Muscle layer of duodenum (tissue), 2 donors: ENCODE data around the gene ZNF428.
"Not testable (repeated sequence)": the region's sequence is repeated elsewhere in the genome, so short reads cannot be mapped to it uniquely, and the experiment has no call there.

ENCODE experiments used
- H3K27ac ChIP-seq: one replicate; pipeline ENCODE4 v1.7.0; 2013; ENCODE audit warnings: mild to moderate bottlenecking, low read length
- H3K27me3 ChIP-seq: one replicate; pipeline ENCODE4 v1.7.0; 2013; ENCODE audit warnings: low read depth, mild to moderate bottlenecking, control low read depth, low read length
- H3K36me3 ChIP-seq, 2 donors: one replicate each; pipeline ENCODE4 v1.7.0; 2013; ENCODE audit warnings: low read length in 2 of 2, control low read depth in 1 of 2, mild to moderate bottlenecking in 1 of 2; ENCODE audit not compliant: insufficient read depth in 2 of 2, control insufficient read depth in 1 of 2
- H3K4me1 ChIP-seq, 2 donors: one replicate each; pipeline ENCODE4 v1.7.0; 2013; ENCODE audit warnings: low read length in 2 of 2, mild to moderate bottlenecking in 2 of 2, control low read depth in 1 of 2, moderate library complexity in 1 of 2; ENCODE audit not compliant: insufficient read depth in 2 of 2, control insufficient read depth in 1 of 2
- H3K4me3 ChIP-seq, 2 donors: one replicate each; pipeline ENCODE4 v1.7.0; 2013; ENCODE audit warnings: low read length in 2 of 2, low read depth in 1 of 2, mild to moderate bottlenecking in 1 of 2
- H3K9me3 ChIP-seq, 2 donors: one replicate each; pipeline ENCODE4 v1.7.0; 2013; ENCODE audit warnings: low read length in 2 of 2, control low read depth in 1 of 2, mild to moderate bottlenecking in 1 of 2; ENCODE audit not compliant: control insufficient read depth in 1 of 2
- donor health status: healthy.

ZNF428 gene

DNA sequence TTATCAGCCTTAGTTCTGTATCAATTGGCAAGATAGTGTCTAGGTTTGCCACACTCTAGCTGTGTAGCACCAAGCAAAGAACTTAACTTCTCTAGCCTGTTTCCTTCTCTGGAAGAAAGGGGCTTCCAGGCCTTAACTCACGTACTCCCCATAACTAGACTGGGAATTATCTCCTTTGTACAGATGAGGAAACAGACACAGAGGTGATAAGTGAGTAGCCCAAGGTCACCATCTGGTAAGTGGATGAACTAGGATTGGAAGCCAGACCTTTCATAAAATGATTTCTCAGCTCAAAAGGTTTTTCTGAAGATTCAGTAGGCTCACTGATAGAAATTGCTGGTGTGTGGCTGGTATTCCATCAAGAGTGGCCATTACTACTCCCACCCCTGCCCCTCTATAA lies 3.1 kb downstream of the ZNF428 start:
- Histone ChIP-seq H3K9me3 (no peaks in the 10 kb centered on the region), H3K27me3 (no peaks in the 10 kb centered on the region), H3K27ac (no peak overlapping the region), H3K4me3 (no peak overlapping the region), H3K36me3 (peaks cover 12 to 29% of the 10 kb centered on the region in 2 donors), H3K4me1 (peaks cover 0 to 15% of the 10 kb centered on the region in 2 donors)

DNA sequence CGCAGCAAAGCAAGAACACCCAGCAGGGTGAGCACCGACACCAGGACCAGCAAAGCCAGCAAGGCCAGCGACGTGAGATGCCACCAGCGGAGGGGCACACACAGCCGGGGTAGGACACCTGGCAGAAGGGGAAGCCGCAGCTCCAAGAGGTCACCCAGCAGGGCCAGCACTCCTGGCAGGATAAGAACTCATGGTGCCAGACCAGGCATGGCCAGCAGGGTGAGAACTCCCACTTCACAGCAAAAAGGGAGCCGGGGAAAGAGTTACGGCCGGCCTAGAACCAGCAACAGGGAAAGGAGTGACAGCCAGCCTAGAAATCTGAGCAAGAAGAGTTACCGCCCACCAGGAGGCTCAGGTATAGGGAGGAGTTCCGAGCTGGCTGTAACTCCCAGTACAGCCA lies 7.1 kb downstream of the ZNF428 start:
- Histone ChIP-seq H3K9me3 (no peaks in the 10 kb centered on the region), H3K4me1 (no peaks in the 10 kb centered on the region), H3K4me3 (no peak overlapping the region), H3K27me3 (no peaks in the 10 kb centered on the region), H3K36me3 (peaks cover 12 to 36% of the 10 kb centered on the region in 2 donors), H3K27ac (no peak overlapping the region)

DNA sequence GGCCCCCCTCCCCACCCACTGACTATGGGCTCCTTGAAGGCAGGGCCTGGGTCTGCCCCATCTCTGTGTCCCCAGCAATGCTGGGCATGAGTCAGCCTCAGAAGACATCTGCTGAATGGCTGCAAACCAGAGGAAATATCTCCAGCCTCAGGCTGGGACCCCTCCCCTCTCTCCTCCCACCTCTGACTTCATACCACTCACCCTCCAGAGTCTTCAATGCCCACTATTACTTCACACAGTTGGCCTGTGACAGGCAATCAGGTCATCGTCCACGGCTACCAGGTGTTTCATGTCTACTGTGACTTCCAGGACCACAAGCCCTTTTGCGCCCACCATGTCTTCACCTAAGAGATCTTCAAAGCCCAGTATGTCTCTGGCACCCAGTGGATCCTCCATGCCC lies 7.6 kb downstream of the ZNF428 start, which contains the start of gene SRRM5:
Gene SRRM5, plus strand, starts transcription at position 301 of the 400 bp plus-strand sequence. Its CDS starts 34 bp downstream, at position 335.
- Histone ChIP-seq H3K36me3 (peaks cover 14 to 36% of the 10 kb centered on the region in 2 donors), H3K4me1 (no peaks in the 10 kb centered on the region), H3K27ac (no peak within 1 kb of the TSS), H3K4me3 (no peak within 1 kb of the TSS), H3K27me3 (no peaks in the 10 kb centered on the region), H3K9me3 (no peaks in the 10 kb centered on the region)

DNA sequence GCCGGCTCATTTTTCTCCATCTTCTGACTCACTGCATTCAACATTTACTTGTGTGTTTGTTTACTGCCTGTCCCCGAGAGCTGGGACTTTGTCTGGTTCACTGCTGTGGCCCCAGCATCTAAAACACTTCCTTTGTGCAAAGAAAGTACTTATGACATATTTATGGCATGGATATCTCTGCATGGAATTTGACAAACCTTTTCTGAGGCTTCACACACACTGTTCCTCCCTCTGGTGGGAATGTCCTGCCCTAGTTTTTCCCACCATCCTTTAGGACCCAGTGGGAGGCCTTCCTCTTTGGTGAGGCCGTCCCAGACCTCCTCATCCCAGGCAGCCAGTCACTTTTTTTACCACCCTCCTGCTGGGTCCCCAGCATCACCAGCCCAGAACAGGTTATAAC lies 8.9 kb downstream of the ZNF428 start:
- Histone ChIP-seq H3K27ac (no peak overlapping the region), H3K4me1 (no peaks in the 10 kb centered on the region), H3K27me3 (no peaks in the 10 kb centered on the region), H3K36me3 (peaks cover 19 to 36% of the 10 kb centered on the region in 2 donors), H3K4me3 (no peak overlapping the region), H3K9me3 (no peaks in the 10 kb centered on the region)

DNA sequence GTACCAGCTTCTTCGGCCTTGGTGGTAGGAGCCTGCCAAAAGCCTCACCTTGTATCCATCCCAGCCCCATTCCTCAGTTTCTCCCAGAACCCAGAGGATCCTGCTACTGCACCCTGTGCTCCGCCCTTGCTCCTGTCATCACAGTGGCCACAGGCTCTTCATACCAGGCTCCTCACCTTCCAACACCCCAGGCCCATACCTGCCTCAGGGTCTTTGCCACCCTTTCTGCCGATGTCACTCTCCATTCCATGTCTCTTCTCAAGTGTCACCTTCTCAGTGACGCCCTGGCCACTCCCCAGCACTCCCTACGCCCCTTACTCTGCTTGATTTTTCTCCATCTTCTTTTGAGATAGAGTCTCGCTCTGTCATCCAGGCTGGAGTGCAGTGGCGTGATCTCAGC lies 9.6 kb downstream of the ZNF428 start:
- no peaks in the 10 kb centered on the region for H3K4me1 ChIP-seq
- H3K9me3 ChIP-seq: no peaks in the 10 kb centered on the region
- H3K36me3 ChIP-seq: peaks cover 19 to 36% of the 10 kb centered on the region in 2 donors
- no peaks in the 10 kb centered on the region for H3K27me3 ChIP-seq
- H3K4me3 ChIP-seq: no peak overlapping the region
- no peak overlapping the region for H3K27ac ChIP-seq

DNA sequence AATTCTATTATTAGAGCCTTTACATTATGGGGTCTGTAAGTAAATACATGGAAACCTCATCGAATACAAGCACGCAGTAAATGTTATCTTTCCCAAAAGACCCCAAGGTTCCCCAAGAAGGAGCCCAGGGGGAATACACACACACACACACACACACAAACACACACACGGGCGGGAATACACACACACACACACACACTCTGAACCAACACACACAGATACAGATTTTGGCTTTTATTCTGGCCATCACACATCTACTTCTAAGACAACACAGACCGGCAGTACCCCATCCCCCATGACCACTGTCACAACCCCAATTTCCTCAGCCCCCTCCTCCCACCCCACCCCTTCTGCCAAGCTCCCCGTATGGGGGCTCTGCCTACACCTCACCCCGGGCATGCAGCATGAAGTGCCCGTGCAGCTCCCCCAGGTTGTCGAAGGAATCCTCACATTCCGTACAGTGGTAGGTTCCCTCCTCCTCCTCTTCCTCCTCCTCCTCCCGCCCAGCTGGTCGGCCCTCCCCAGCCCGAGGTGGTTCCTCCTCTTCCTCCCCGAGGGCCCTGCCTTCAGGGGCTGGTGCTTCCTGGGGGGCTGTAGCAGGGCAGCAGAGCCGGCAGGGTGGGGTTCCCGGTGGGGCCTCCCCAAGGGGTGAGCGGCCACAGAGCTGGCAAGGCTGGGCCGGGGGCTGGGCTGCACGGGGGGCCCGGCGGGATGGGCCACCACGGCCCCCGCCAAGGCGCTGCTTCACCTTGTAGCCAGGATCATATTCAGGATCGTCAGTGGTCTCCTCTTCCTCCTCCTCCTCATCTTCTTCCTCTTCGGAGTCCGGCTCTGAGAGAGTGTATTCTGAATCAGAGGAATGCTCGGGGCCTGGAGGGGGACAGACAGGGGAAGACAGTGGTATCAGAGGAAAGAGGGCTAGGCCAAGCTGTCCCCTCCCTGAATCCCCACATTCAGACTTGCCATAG lies 11.9 kb downstream of the ZNF428 start:
- Histone ChIP-seq H3K27me3 (no peaks in the 10 kb centered on the region), H3K9me3 (no peaks in the 10 kb centered on the region), H3K4me3 (no peak overlapping the region), H3K4me1 (no peaks in the 10 kb centered on the region), H3K27ac (no peak overlapping the region), H3K36me3 (peaks cover 7 to 17% of the 10 kb centered on the region in 2 donors)

DNA sequence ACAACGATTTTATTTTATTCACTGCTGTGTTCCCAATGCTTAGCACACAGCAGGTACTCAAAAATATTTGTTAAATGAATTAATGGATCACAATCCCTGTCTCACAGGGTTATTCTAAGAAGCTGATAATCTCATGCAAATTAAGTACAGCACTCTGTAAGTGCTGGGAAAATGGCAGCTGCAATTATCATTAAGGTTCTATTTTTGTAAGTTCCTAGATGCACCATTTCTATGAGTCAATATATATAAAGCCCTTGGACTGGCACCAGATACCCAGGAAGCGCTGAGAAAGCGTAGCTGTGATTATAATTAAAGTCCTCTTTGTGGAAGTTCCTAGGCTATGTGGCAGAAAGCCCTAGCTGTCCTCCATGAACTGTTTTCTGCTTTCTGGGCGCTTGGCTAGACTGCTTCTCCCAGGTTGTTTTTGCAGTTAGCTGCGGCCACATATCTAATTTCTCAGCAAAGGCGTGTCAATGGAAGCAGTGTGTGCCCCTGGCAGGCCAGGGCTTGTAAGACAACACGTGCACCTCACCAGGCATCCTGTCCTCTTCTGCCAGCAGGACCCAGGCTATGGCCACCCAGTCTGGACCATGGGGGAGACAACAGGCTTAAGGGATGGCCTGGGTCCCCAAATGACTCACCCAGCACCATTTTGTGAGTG lies 12.7 kb downstream of the ZNF428 start:
- Histone ChIP-seq H3K4me1 (no peaks in the 10 kb centered on the region), H3K4me3 (no peak overlapping the region), H3K36me3 (peaks cover 6 to 12% of the 10 kb centered on the region in 2 donors), H3K27me3 (no peaks in the 10 kb centered on the region), H3K9me3 (no peaks in the 10 kb centered on the region), H3K27ac (no peak overlapping the region)

DNA sequence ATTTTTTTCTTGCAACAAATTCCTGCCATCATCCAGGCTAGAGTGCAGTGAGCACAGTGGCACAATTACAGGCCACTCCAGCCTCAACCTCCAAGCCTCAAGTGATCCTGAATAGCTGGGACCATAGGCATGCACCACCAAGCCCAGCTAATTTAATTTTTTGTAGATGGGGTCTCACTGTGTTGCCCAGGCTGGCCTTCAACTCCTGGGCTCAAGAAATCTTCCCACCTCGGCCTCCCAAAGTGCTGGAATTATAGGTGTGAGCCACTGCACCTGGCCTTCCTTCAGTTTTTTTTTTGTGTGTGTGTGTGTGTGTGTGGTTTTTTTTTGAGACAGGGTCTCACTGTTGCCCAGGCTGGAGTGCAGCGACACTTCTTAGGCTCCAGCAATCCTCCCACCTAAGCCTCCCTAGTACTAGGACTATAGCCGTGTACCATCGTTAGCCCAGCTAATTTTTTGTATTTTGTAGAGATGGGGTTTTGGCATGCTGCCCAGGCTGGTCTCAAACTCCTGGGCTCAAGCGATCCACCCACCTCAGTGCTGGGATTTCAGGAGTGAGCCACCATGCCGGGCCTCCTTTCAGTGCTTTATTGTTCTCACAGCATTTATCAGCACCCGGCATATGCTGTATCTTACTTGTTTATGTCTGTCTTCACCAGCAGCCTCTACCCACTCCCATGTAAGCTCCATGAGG lies 13.4 kb downstream of the ZNF428 start:
- Histone ChIP-seq H3K9me3 (no peaks in the 10 kb centered on the region), H3K4me1 (no peaks in the 10 kb centered on the region), H3K27ac (no peak overlapping the region), H3K36me3 (peaks cover 6 to 16% of the 10 kb centered on the region in 2 donors), H3K4me3 (no peak overlapping the region), H3K27me3 (no peaks in the 10 kb centered on the region)

DNA sequence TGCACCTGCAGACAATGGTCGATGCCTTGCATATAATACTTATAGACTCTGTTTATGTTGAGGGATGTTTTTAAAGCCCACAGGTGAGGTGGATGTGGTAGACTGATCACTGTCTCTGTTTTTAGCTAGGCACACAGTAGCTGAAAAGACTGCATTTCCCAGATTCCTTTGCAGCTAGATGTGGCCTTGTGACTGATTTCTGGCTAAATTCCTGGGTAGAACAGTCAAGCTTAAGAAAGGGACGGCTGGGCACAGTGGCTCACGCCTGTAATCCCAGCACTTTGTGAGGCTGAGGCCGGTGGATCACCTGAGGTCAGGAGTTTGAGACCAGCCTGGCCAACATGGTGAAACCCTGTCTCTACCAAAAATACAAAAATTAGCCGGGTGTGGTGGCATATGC lies 19.1 kb downstream of the ZNF428 start:
- not testable (repeated sequence) for H3K27ac ChIP-seq, H3K27me3 ChIP-seq, H3K9me3 ChIP-seq, H3K4me3 ChIP-seq
- H3K36me3 ChIP-seq: peaks cover 13 to 32% of the 10 kb centered on the region in 2 donors
- peaks cover 7 to 18% of the 10 kb centered on the region in 2 donors for H3K4me1 ChIP-seq

DNA sequence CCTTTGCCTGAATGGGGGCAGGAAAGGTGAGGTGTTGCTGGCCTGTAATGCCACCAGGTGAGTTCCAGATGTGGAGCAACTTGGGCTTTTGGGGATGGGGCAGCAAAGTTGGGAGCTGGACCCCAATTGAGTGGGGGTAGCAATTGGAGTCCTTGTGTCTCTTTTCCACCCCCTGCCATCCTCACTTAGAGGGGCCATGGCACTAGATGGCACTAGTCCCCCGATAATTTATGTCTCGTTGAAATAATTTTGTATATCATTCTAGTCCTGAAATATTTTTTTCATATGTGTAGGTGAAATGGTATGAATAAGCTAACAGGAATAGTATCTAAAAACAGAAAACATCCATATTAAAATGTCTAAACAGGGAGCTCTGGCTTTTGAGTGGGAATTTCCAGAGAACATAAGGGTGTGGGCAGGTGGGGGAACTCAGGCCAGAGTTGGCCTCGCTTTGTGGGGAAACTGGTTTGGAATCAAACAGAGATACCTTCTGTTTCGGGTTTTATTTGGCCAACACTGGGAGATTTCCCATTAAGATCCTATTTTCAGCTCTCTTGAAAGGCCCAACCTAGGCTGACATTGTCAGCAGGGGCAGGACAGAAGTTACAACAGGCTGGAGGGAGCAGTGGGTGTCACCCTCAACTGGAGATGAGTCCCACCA lies 19.7 kb downstream of the ZNF428 start:
- Histone ChIP-seq H3K9me3 (no peaks in the 10 kb centered on the region), H3K27ac (no peak overlapping the region), H3K4me1 (peaks cover 7 to 21% of the 10 kb centered on the region in 2 donors), H3K27me3 (no peaks in the 10 kb centered on the region), H3K36me3 (peaks cover 13 to 32% of the 10 kb centered on the region in 2 donors), H3K4me3 (no peak overlapping the region)
